Heart left ventricle (tissue), 16 donors: Measurements from ENCODE around the gene DACT1. TPM values are rescaled to one million over a fixed set of nuclear protein-coding genes. Genes with fewer than 3 reads are reported as not detected.
"Not testable (repeated sequence)": the region's sequence is repeated elsewhere in the genome, so short reads cannot be mapped to it uniquely, and the experiment has no call there.

ENCODE experiments used
- ATAC-seq, 4 donors: fragments of 200-7000 bp; cut with Tn5 transposase; one replicate each; pipeline ENCODE4 v1.9.1; 2020 to 2022; ENCODE audit warnings: moderate library complexity in 4 of 4, mild to moderate bottlenecking in 3 of 4, moderate number of reproducible peaks in 1 of 4
- DNase-seq, 5 donors: peaks; one replicate each; pipeline ENCODE4 v3.0.0-alpha.2; 2020
- H3K27ac ChIP-seq, 12 donors: fragments of 200-600 bp; sonication (generic) in 4 of 12; one replicate each; pipeline versions ENCODE4 v1.5.0 to v1.8.0; 2016 to 2022; ENCODE audit warnings: mild to moderate bottlenecking in 2 of 12
- H3K27me3 ChIP-seq, 9 donors: fragments of 200-600 bp; sonication (generic) in 2 of 9; one replicate each; pipeline versions ENCODE4 v1.5.1 to v1.8.0; 2016 to 2022; ENCODE audit warnings: mild to moderate bottlenecking in 3 of 9
- H3K36me3 ChIP-seq, 9 donors: fragments of 200-600 bp; sonication (generic) in 2 of 9; one replicate each; pipeline versions ENCODE4 v1.5.0 to v1.8.0; 2018 to 2022; ENCODE audit warnings: mild to moderate bottlenecking in 2 of 9
- H3K4me1 ChIP-seq, 12 donors: fragments of 200-600 bp; sonication (generic) in 4 of 12; one replicate each; pipeline versions ENCODE4 v1.5.0 to v1.8.0; 2016 to 2022; ENCODE audit warnings: mild to moderate bottlenecking in 3 of 12
- H3K4me3 ChIP-seq, 12 donors: fragments of 200-600 bp; sonication (generic) in 4 of 12; one replicate each; pipeline versions ENCODE4 v1.5.0 to v1.8.0; 2017 to 2022; ENCODE audit warnings: mild to moderate bottlenecking in 9 of 12, moderate library complexity in 4 of 12
- H3K9me3 ChIP-seq, 12 donors: fragments of 200-600 bp; sonication (generic) in 4 of 12; one replicate each; pipeline versions ENCODE4 v1.5.0 to v1.8.0; 2016 to 2022; ENCODE audit warnings: mild to moderate bottlenecking in 1 of 12
- POLR2A ChIP-seq, 2 donors: fragments of 450-650 bp; IDR thresholded peaks; one replicate each; pipeline ENCODE4 v1.6.1; 2017; ENCODE audit warnings: antibody characterized with exemption in 2 of 2, mild to moderate bottlenecking in 2 of 2, moderate library complexity in 2 of 2
- WGBS, 4 donors: extraction: QIAGEN DNeasy Blood & Tissue Kit in 2 of 4; methylation state at CpG; one replicate each; pipeline versions ENCODE4 v1.1.5 to v1.1.7; 2013 to 2018; 5-methylcytosine and 5-hydroxymethylcytosine counted together
- intact Hi-C, 10 donors: fragments of 100-400 bp; cut with DNase I; formaldehyde crosslinking; loops; one replicate each; pipeline versions ENCODE4 v1.11.1 to v1.14.2; 2022
- long read RNA-seq, 3 donors: library from polyadenylated mRNA; unstranded; transcript quantifications; one replicate each; pipeline ENCODE4 v2.0.0, GENCODE V29; 2020 to 2021
- polyA plus RNA-seq, 2 donors: library from polyadenylated mRNA; stranded (reverse); fragments of 200-250 nt; gene quantifications; one replicate each; pipeline ENCODE4 v1.2.3, GENCODE V29; 2013
- total RNA-seq, 9 donors: library from RNA; depleted of rRNA in 2 of 9; stranded (reverse); fragments of >200 nt in 2 of 9; fragmentation: NEBNext Ultra II Directional in 3 of 9; extraction: Animal tissue kit (Norgen Biotek cat#: 25700) in 3 of 9; gene quantifications; one replicate each; pipeline versions ENCODE4 v1.1.0 to v1.2.4, GENCODE V29; 2016 to 2023
- TF ChIP-seq, protein P1 (sequence below), 12 donors: fragments of 200-600 bp; sonication (generic) in 4 of 12; IDR thresholded peaks; one replicate each; pipeline versions ENCODE4 v1.5.0 to v1.8.0; 2018 to 2022; ENCODE audit warnings: antibody characterized with exemption in 12 of 12, mild to moderate bottlenecking in 5 of 12
- donor health status: ischemic (EF 13 %, LVEDD 7.1; RV severe dilation, severe dysfunction).
- donor health status: healthy with polysubstance abuse.
- donor health status: DM: no; HTN: yes; CAD: no.
- donor health status: DM: no; HTN: no; CAD: no.
- donor health status: ischemic (EF 25% LVEDD 6.9; RV normal size, moderate dysfunction).
- donor health status: ischemic (EF 25% LVEDD 5.7; RV mildly dilated, moderate dysfunction).
- donor health status: healthy.
- donor health status: DM: yes; HTN: yes; CAD: no.
- donor health status: ischemic (EF 35%, LVEDD 5.7; RV mildly dilated, moderate dysfunction).
- donor health status: nonischemic (EF 11% LVEDD 7.7; RV severe dilation, severe dysfunction).
- donor health status: DM: yes; HTN: yes; CAD: no.
- donor health status: PGD.
- donor health status: ischemic (EF 29% LVEDD 5.4; RV normal size, mild dysfunction).
- donor health status: nonischemic (EF 23%, LVEDD 6.1; RV moderate dilation, normal function).

The DACT1 gene, protein sequence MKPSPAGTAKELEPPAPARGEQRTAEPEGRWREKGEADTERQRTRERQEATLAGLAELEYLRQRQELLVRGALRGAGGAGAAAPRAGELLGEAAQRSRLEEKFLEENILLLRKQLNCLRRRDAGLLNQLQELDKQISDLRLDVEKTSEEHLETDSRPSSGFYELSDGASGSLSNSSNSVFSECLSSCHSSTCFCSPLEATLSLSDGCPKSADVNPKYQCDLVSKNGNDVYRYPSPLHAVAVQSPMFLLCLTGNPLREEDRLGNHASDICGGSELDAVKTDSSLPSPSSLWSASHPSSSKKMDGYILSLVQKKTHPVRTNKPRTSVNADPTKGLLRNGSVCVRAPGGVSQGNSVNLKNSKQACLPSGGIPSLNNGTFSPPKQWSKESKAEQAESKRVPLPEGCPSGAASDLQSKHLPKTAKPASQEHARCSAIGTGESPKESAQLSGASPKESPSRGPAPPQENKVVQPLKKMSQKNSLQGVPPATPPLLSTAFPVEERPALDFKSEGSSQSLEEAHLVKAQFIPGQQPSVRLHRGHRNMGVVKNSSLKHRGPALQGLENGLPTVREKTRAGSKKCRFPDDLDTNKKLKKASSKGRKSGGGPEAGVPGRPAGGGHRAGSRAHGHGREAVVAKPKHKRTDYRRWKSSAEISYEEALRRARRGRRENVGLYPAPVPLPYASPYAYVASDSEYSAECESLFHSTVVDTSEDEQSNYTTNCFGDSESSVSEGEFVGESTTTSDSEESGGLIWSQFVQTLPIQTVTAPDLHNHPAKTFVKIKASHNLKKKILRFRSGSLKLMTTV
- total RNA-seq, result 1 to 10 TPM; 1.3 to 7.2 (median 3.1) TPM
- polyA plus RNA-seq, result 1 to 10 TPM in 1 of 2 donors, under 1 TPM in 1; 0.57 to 1.7 TPM
- long read RNA-seq, donor 1, partial matches to known transcripts, result 0 of 4 reads
- long read RNA-seq, donor 1, other reads (novel, unspliced or antisense), result 1 of 4 reads
- long read RNA-seq, donor 2, result 0 reads
- long read RNA-seq, donor 3, partial matches to known transcripts, result 2 of 8 reads
- long read RNA-seq, donor 3, other reads (novel, unspliced or antisense), result 0 of 8 reads

- DNase-seq (peak; percentile 72 to 84 (median 80)), ATAC-seq (peak; percentile 12 to 84 (median 75))
- no peak for TF ChIP-seq POLR2A (IDR thresholded peaks at IDR 0.05)
- TF ChIP-seq, protein P1, sequence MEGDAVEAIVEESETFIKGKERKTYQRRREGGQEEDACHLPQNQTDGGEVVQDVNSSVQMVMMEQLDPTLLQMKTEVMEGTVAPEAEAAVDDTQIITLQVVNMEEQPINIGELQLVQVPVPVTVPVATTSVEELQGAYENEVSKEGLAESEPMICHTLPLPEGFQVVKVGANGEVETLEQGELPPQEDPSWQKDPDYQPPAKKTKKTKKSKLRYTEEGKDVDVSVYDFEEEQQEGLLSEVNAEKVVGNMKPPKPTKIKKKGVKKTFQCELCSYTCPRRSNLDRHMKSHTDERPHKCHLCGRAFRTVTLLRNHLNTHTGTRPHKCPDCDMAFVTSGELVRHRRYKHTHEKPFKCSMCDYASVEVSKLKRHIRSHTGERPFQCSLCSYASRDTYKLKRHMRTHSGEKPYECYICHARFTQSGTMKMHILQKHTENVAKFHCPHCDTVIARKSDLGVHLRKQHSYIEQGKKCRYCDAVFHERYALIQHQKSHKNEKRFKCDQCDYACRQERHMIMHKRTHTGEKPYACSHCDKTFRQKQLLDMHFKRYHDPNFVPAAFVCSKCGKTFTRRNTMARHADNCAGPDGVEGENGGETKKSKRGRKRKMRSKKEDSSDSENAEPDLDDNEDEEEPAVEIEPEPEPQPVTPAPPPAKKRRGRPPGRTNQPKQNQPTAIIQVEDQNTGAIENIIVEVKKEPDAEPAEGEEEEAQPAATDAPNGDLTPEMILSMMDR (IDR thresholded peaks at IDR 0.05), result peak in 3 of 12 donors; percentile 4 to 6 (median 4)
- Histone ChIP-seq H3K27me3 (peaks cover 0 to 24% (median 0%) of the 10 kb centered on the region in 9 donors), H3K4me3 (peak within 1 kb of the TSS; percentile 46 to 90 (median 77)), H3K9me3 (no peaks in the 10 kb centered on the region), H3K4me1 (peaks cover 0 to 36% (median 25%) of the 10 kb centered on the region in 12 donors), H3K27ac (peak within 1 kb of the TSS; percentile 10 to 92 (median 82)), H3K36me3 (peaks cover 0 to 21% (median 3%) of the 10 kb centered on the region in 9 donors)
- WGBS, 4 donors, result 0% methylated on average over 56 to 94 of the region's 94 CpGs
- intact Hi-C loops, result loop anchor here (2.0 to 10.0 kb wide), 7 partner anchors 133 to 417 kb away; no protein-coding TSS in a partner anchor
These were observed at the start of gene DACT1 for GRCh38 chr14:58637391-58638230. DACT1 (plus strand) TSS chr14:58637962; CDS start chr14:58638203, 241 bp downstream.

- 85 to 96% (median 91%) methylated on average over 18 of the region's 18 CpGs for WGBS, 4 donors
- H3K27ac ChIP-seq, H3K9me3 ChIP-seq, ATAC-seq, H3K36me3 ChIP-seq, H3K4me1 ChIP-seq, DNase-seq, H3K27me3 ChIP-seq, intact Hi-C loops, H3K4me3 ChIP-seq: not testable (repeated sequence)
These were observed 49.4 kb upstream of the DACT1 start for GRCh38 chr14:58588321-58588720.

- no peaks in the 10 kb centered on the region for H3K36me3 ChIP-seq
- ATAC-seq (no peak), DNase-seq (no peak)
- no peak overlapping the region for H3K4me3 ChIP-seq
- 87 to 98% (median 90%) methylated on average over 4 of the region's 4 CpGs for WGBS, 4 donors
- no peaks in the 10 kb centered on the region for H3K9me3 ChIP-seq
- H3K27ac ChIP-seq, result no peak overlapping the region
- TF ChIP-seq, protein P1 (IDR thresholded peaks at IDR 0.05), result no peak
- no peak for TF ChIP-seq POLR2A (IDR thresholded peaks at IDR 0.05)
- H3K27me3 ChIP-seq, result no peaks in the 10 kb centered on the region
- H3K4me1 ChIP-seq, result no peaks in the 10 kb centered on the region
- intact Hi-C loops, result no loop called here
These were observed 43.8 kb upstream of the DACT1 start for GRCh38 chr14:58593977-58594376.

- TF ChIP-seq, protein P1 (IDR thresholded peaks at IDR 0.05), result no peak
- no peak for TF ChIP-seq POLR2A (IDR thresholded peaks at IDR 0.05)
- 69 to 85% (median 82%) methylated on average over 4 of the region's 4 CpGs for WGBS, 4 donors
These were observed 40.7 kb upstream of the DACT1 start for GRCh38 chr14:58597041-58597440.

More at GRCh38 chr14:58597041-58597440, 40.7 kb upstream of the DACT1 start:
- intact Hi-C loops, result no loop called here
- Histone ChIP-seq H3K9me3 (no peaks in the 10 kb centered on the region), H3K27ac (no peak overlapping the region), H3K4me3 (no peak overlapping the region), H3K4me1 (no peaks in the 10 kb centered on the region), H3K36me3 (no peaks in the 10 kb centered on the region), H3K27me3 (no peaks in the 10 kb centered on the region)
- DNase-seq, result no peak
- no peak for ATAC-seq
